ENCODE results near the gene SDK1.

- TF ChIP-seq POLR2A (IDR thresholded peaks at IDR 0.05) (no peak), CTCF (IDR thresholded peaks at IDR 0.05) (no peak)
Measured at GRCh38 chr7:4028221-4028620, 727.2 kb downstream of the SDK1 start.
